Prostate gland (tissue), 2 donors: ENCODE data around the gene C1GALT1.

ENCODE experiments used
- CTCF ChIP-seq, 4 experiments: fragments of 200-600 bp in 2 of 4; fragments of 450-650 bp in 2 of 4; sonication (generic) in 2 of 4; IDR thresholded peaks; 1 replicate in 3 of 4; 2 replicates in 1 of 4; pipeline ENCODE4 v1.5.1; 2016 to 2019; ENCODE audit warnings: antibody characterized with exemption in 4 of 4, mild to moderate bottlenecking in 2 of 4, moderate library complexity in 2 of 4
- POLR2A ChIP-seq: fragments of 450-650 bp; IDR thresholded peaks from one replicate; pipeline ENCODE4 v1.6.1; 2016; ENCODE audit warnings: antibody characterized with exemption, mild to moderate bottlenecking

GRCh38 chr7:7183838-7184463, 1.6 kb downstream of the C1GALT1 start:
- no peak for TF ChIP-seq CTCF (IDR thresholded peaks at IDR 0.05)
- no peak for TF ChIP-seq POLR2A
